A549 (cell line): Measurements from ENCODE around the gene FCAMR. TPM values are rescaled to one million over a fixed set of nuclear protein-coding genes. Genes with fewer than 3 reads are reported as not detected.

ENCODE experiments used
- ATAC-seq, 2 experiments: fragments of 200-7000 bp in 1 of 2; fragments of >200 bp in 1 of 2; cut with Nextera tagmentation in 1 of 2; cut with Tn5 transposase in 1 of 2; 3 replicates each; pipeline versions ENCODE4 v1.8.0 to v1.9.1; 2018 to 2020; ENCODE audit warnings: mild to moderate bottlenecking in 1 of 2, moderate library complexity in 1 of 2
- CTCF ChIA-PET: fragments of 300-600 bp; sonication (Branson Sonifier 250); formaldehyde crosslinking; extraction: SDS; loops from one replicate; lab custom pipeline; 2021; ENCODE audit warnings: antibody characterized with exemption, inconsistent platforms; lab: Yijun Ruan, JAX
- POLR2A ChIA-PET: fragments of 350-600 bp; formaldehyde crosslinking; extraction: SDS; loops from one replicate; lab custom pipeline; 2021; ENCODE audit warnings: antibody characterized with exemption, inconsistent platforms; lab: Yijun Ruan, JAX
- DNase-seq, 2 experiments: peaks; one replicate each; pipeline versions ENCODE4 v3.0.0 to v3.0.0-alpha.2; 2011 to 2016; ENCODE audit warnings: low read depth in 1 of 2, low spot score in 1 of 2
- FAIRE-seq: peaks from 2 replicates; lab custom pipeline; 2011; peaks lifted over from hg19 to GRCh38; lab: Jason Lieb, UNC
- H3K27ac ChIP-seq, 2 experiments: fragments of >200 bp; sonication (Bioruptor Twin); formaldehyde crosslinking; 3 replicates each; pipeline ENCODE4 v1.5.1; 2016 to 2017
- H3K4me1 ChIP-seq: fragments of >200 bp; sonication (Bioruptor Twin); formaldehyde crosslinking; 3 replicates; pipeline ENCODE4 v1.6.1; 2016
- H3K4me2 ChIP-seq: fragments of >200 bp; sonication (Bioruptor Twin); formaldehyde crosslinking; 3 replicates; pipeline ENCODE4 v1.6.1; 2016
- H3K4me3 ChIP-seq: fragments of >200 bp; sonication (Bioruptor Twin); formaldehyde crosslinking; 3 replicates; pipeline ENCODE4 v1.5.1; 2016
- H3K9me3 ChIP-seq: fragments of >200 bp; sonication (Bioruptor Twin); formaldehyde crosslinking; 3 replicates; pipeline ENCODE4 v1.6.1; 2016
- BCL3 ChIP-seq: fragments of >200 bp; sonication (Bioruptor Twin); formaldehyde crosslinking; IDR thresholded peaks from 3 replicates; pipeline ENCODE4 v1.6.1; 2016
- CHD4 ChIP-seq: fragments of 200-600 bp; sonication (generic); IDR thresholded peaks from 2 replicates; pipeline ENCODE4 v1.6.1; 2016; ENCODE audit warnings: antibody characterized with exemption, mild to moderate bottlenecking, borderline replicate concordance
- EHMT2 ChIP-seq: fragments of 200-600 bp; sonication (generic); IDR thresholded peaks from 2 replicates; pipeline ENCODE4 v1.6.1; 2016; ENCODE audit warnings: antibody characterized with exemption, low read depth, mild to moderate bottlenecking, moderate library complexity
- EP300 ChIP-seq, 2 experiments: fragments of >200 bp; sonication (Bioruptor Twin); formaldehyde crosslinking; IDR thresholded peaks; 2 replicates in 1 of 2; 3 replicates in 1 of 2; pipeline ENCODE4 v1.6.1; 2016 to 2017
- FOSB ChIP-seq: fragments of 250-450 bp; sonication (Bioruptor Pico); IDR thresholded peaks from 2 replicates; pipeline ENCODE4 v1.5.0; 2020; ENCODE audit warnings: mild to moderate bottlenecking, moderate library complexity
- FOXS1 ChIP-seq: fragments of 250-450 bp; sonication (Bioruptor Pico); IDR thresholded peaks from 2 replicates; pipeline ENCODE4 v1.5.0; 2020; ENCODE audit warnings: mild to moderate bottlenecking, moderate library complexity
- HDAC2 ChIP-seq: fragments of 200-600 bp; sonication (generic); IDR thresholded peaks from 2 replicates; pipeline ENCODE4 v1.6.1; 2016
- HOXB5 ChIP-seq: fragments of 250-450 bp; sonication (Bioruptor Pico); IDR thresholded peaks from 2 replicates; pipeline ENCODE4 v1.5.0; 2020; ENCODE audit warnings: mild to moderate bottlenecking, moderate library complexity
- JUNB ChIP-seq: fragments of >200 bp; sonication (Bioruptor Twin); formaldehyde crosslinking; IDR thresholded peaks from 2 replicates; pipeline ENCODE4 v1.6.1; 2016
- KDM1A ChIP-seq: fragments of 200-600 bp; sonication (generic); IDR thresholded peaks from 2 replicates; pipeline ENCODE4 v1.6.1; 2016; ENCODE audit warnings: low read depth, mild to moderate bottlenecking
- KDM5A ChIP-seq: fragments of 200-600 bp; sonication (generic); IDR thresholded peaks from 2 replicates; pipeline ENCODE4 v1.6.1; 2016; ENCODE audit warnings: antibody characterized with exemption, mild to moderate bottlenecking
- MAX ChIP-seq: IDR thresholded peaks from 2 replicates; pipeline ENCODE4 v1.6.1; 2012
- MAZ ChIP-seq: fragments of 150-350 bp; IDR thresholded peaks from 2 replicates; pipeline ENCODE4 v1.6.1; 2014; ENCODE audit warnings: antibody characterized with exemption, low read depth, low read length, borderline replicate concordance
- NPAS2 ChIP-seq: fragments of 250-450 bp; sonication (Bioruptor Pico); IDR thresholded peaks from 2 replicates; pipeline ENCODE4 v1.8.0; 2022; ENCODE audit warnings: mild to moderate bottlenecking, moderate library complexity, borderline replicate concordance
- NR3C1 ChIP-seq: fragments of >200 bp; sonication (Bioruptor Twin); formaldehyde crosslinking; IDR thresholded peaks from 3 replicates; pipeline ENCODE4 v1.6.1; 2017
- PBX3 ChIP-seq: IDR thresholded peaks from 2 replicates; pipeline ENCODE4 v1.6.1; 2012
- RARB ChIP-seq: fragments of 250-450 bp; sonication (Bioruptor Pico); IDR thresholded peaks from 2 replicates; pipeline ENCODE4 v1.8.0; 2021; ENCODE audit warnings: mild to moderate bottlenecking, moderate library complexity
- RCOR1 ChIP-seq: fragments of 150-350 bp; IDR thresholded peaks from 2 replicates; pipeline ENCODE4 v1.6.1; 2014; ENCODE audit warnings: antibody characterized with exemption, low read length, low read depth
- SMC3 ChIP-seq: fragments of >200 bp; sonication (Bioruptor Twin); formaldehyde crosslinking; IDR thresholded peaks from 3 replicates; pipeline ENCODE4 v1.6.1; 2018; ENCODE audit warnings: inconsistent platforms
- ZFP36 ChIP-seq: fragments of 450-650 bp; IDR thresholded peaks from 2 replicates; pipeline ENCODE4 v1.6.1; 2014; ENCODE audit warnings: borderline replicate concordance; ENCODE audit not compliant: partially characterized antibody
- WGBS: methylation state at CpG from one replicate; pipeline ENCODE4 v1.1.6; 2017; ENCODE audit errors: missing lambda C conversion rate; 5-methylcytosine and 5-hydroxymethylcytosine counted together
- polyA plus RNA-seq, 4 experiments: library from polyadenylated mRNA; depleted of rRNA in 3 of 4; stranded (reverse); fragments of >200 nt; fragmentation: RNase III in 1 of 4; extraction: RNeasy Plus Mini Kit Qiagen cat#74134 plus additional on column Dnase treatment in 1 of 4; gene quantifications; 2 replicates in 3 of 4; 3 replicates in 1 of 4; pipeline ENCODE4 v1.2.3, GENCODE V29; 2011 to 2017

FCAMR gene
- polyA plus RNA-seq, 2 of the 4 experiments (the other 2 are of a cell fraction): not detected

- ChIA-PET CTCF (interaction anchor here (0.6 to 2.8 kb wide), 4 partner anchors 27 to 313 kb away, joined by 3 to 8 read pairs (median 3); no protein-coding TSS in a partner anchor), POLR2A (no interaction called here)
- H3K27ac ChIP-seq: peak overlapping the region in 1 of 2 experiments; percentile 41; a peak in 1 of 6 replicates
- no peak overlapping the region for H3K4me3 ChIP-seq
- no peak overlapping the region for H3K4me2 ChIP-seq
- WGBS: 65% methylated on average over 11 of the region's 11 CpGs
- DNase-seq (no peak), FAIRE-seq (no peak), ATAC-seq (no peak)
- H3K9me3 ChIP-seq: no peaks in the 10 kb centered on the region
- H3K4me1 ChIP-seq: peaks cover 23% of the 10 kb centered on the region
- peak; percentile 27; the same call in 1 of the 2 replicates for TF ChIP-seq MAX
- TF ChIP-seq RARB (CRISPR knock-in tag): no peak
Observed at GRCh38 chr1:206955476-206956451, 14.5 kb downstream of the FCAMR start.

GRCh38 chr1:206954459-206955342 is 15.6 kb downstream of the FCAMR start:
- POLR2A ChIA-PET: no interaction called here
- WGBS: 88% methylated on average over 10 of the region's 10 CpGs
- Histone ChIP-seq H3K4me3 (no peak overlapping the region), H3K27ac (peak overlapping the region in 1 of 2 experiments; percentile 0; a peak in 1 of 6 replicates), H3K9me3 (0 out of 3 replicates have a peak, but pooled peaks cover 5% of the 10 kb centered on the region), H3K4me2 (no peak overlapping the region), H3K4me1 (peaks cover 26% of the 10 kb centered on the region)
- CTCF ChIA-PET: interaction anchor here (0.6 to 2.8 kb wide), 7 partner anchors 17 to 464 kb away, joined by 3 to 8 read pairs (median 3); no protein-coding TSS in a partner anchor
- DNase-seq (no peak), FAIRE-seq (no peak), ATAC-seq (no peak)
- no peak for TF ChIP-seq FOXS1 (CRISPR knock-in tag)
- no peak for TF ChIP-seq RCOR1
- TF ChIP-seq HDAC2: no peak
- no peak for TF ChIP-seq MAZ
- TF ChIP-seq EP300 (IDR thresholded peaks at IDR 0.05): no peak
- no peak for TF ChIP-seq ZFP36
- TF ChIP-seq PBX3: no peak
- no peak for TF ChIP-seq BCL3
- no peak for TF ChIP-seq HOXB5 (CRISPR knock-in tag)
- no peak for TF ChIP-seq KDM1A
- TF ChIP-seq NPAS2: no peak
- TF ChIP-seq KDM5A: no peak
- no peak for TF ChIP-seq FOSB (CRISPR knock-in tag)
- no peak for TF ChIP-seq SMC3
- TF ChIP-seq EHMT2: no peak
- TF ChIP-seq JUNB: no peak
- no peak for TF ChIP-seq CHD4
- no peak for TF ChIP-seq NR3C1
